ENCODE results near the gene EXOC6B. TPM values are rescaled to one million over a fixed set of nuclear protein-coding genes. Genes with fewer than 3 reads are reported as not detected.

Gene EXOC6B
- total RNA-seq, 6 experiments from 2014 or later = 7.8 to 15.1 (median 9.1) TPM

DNA sequence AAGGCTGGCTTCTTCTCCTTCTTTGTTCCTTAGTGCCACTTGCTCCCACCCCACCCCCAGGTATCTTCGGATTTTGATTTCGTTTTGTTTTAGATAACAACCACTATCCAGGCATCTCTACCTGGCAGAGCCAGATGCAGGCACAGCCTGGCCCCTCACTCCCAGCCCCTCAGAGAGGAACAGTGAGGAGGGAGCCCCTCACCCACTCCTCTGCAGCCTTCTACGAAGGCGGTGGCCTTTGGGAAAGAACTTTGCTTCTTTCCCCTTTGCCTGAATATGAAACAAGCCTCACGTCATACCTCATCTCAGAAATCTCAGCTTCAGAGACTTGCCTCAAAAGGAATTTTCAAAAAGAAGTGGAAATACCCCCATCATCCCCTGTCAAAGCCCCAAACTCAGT, 671.9 kb downstream of the EXOC6B start:
- no peaks in the 10 kb centered on the region for H3K9me3 ChIP-seq
- no peaks in the 10 kb centered on the region for H3K36me3 ChIP-seq
- H3K27ac ChIP-seq = no peak overlapping the region
- H3K4me1 ChIP-seq = peaks cover 0 to 13% (median 2%) of the 10 kb centered on the region in 4 donors
- DNase-seq = no peak
- ATAC-seq = no peak
- no peak overlapping the region for H3K4me3 ChIP-seq
- H3K27me3 ChIP-seq = peaks cover 0 to 7% of the 10 kb centered on the region in 2 donors
- WGBS (ENCODE audit: insufficient coverage, low coverage, low lambda C conversion rate, missing lambda C conversion rate) = 73% methylated on average over 4 of the region's 5 CpGs
- intact Hi-C loops (cut with DNase I) = loop anchor here in 1 of 2 donors (5.0 to 10.0 kb wide), 3 partner anchors 232 to 609 kb away; no protein-coding TSS in a partner anchor
- TF ChIP-seq POLR2A (IDR thresholded peaks at IDR 0.05) = no peak
- TF ChIP-seq, protein P1, sequence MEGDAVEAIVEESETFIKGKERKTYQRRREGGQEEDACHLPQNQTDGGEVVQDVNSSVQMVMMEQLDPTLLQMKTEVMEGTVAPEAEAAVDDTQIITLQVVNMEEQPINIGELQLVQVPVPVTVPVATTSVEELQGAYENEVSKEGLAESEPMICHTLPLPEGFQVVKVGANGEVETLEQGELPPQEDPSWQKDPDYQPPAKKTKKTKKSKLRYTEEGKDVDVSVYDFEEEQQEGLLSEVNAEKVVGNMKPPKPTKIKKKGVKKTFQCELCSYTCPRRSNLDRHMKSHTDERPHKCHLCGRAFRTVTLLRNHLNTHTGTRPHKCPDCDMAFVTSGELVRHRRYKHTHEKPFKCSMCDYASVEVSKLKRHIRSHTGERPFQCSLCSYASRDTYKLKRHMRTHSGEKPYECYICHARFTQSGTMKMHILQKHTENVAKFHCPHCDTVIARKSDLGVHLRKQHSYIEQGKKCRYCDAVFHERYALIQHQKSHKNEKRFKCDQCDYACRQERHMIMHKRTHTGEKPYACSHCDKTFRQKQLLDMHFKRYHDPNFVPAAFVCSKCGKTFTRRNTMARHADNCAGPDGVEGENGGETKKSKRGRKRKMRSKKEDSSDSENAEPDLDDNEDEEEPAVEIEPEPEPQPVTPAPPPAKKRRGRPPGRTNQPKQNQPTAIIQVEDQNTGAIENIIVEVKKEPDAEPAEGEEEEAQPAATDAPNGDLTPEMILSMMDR (IDR thresholded peaks at IDR 0.05) = no peak

GRCh38 chr2:72153026-72153791, 672.6 kb downstream of the EXOC6B start:
- 51% methylated on average over 6 of the region's 18 CpGs for WGBS (ENCODE audit: insufficient coverage, low coverage, low lambda C conversion rate, missing lambda C conversion rate)
- H3K27ac ChIP-seq = no peak overlapping the region
- no peaks in the 10 kb centered on the region for H3K9me3 ChIP-seq
- peaks cover 0 to 7% of the 10 kb centered on the region in 2 donors for H3K27me3 ChIP-seq
- no peaks in the 10 kb centered on the region for H3K36me3 ChIP-seq
- no peak overlapping the region for H3K4me3 ChIP-seq
- ATAC-seq (no peak), DNase-seq (no peak)
- no peak for TF ChIP-seq POLR2A (IDR thresholded peaks at IDR 0.05)
- TF ChIP-seq, protein P1 (IDR thresholded peaks at IDR 0.05) = no peak
- peaks cover 0 to 14% (median 2%) of the 10 kb centered on the region in 4 donors for H3K4me1 ChIP-seq
- intact Hi-C loops (cut with DNase I) = loop anchor here in 1 of 2 donors (5.0 to 10.0 kb wide), 3 partner anchors 231 to 608 kb away; no protein-coding TSS in a partner anchor

DNA sequence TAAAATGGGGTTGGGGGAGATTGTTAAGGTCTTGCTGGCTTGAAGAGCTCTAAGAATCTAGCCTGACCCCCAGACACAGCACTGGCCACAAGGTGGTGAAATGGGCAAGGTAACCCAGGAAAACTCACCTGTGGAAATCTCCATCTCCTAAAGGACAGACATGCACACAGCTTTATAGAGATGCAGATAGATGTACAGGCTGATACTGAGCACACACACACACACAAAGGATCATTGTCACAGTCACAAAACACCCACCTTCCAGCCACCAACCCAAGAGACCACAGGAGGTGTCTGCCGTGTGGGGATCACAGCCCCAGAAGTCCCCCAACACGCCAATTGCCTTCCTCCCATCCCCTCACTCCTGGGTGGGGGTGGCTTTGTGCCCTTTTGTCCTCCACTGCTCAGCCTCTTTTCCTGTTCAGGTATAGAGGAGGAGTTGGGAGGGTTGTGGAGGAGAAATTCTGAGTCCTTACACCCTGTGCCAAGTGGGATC, 674.9 kb downstream of the EXOC6B start:
- 50% methylated on average over 2 of the region's 2 CpGs for WGBS (ENCODE audit: insufficient coverage, low coverage, low lambda C conversion rate, missing lambda C conversion rate)
- peaks cover 0 to 28% (median 2%) of the 10 kb centered on the region in 4 donors for H3K4me1 ChIP-seq
- H3K27ac ChIP-seq = no peak overlapping the region
- no peak overlapping the region for H3K4me3 ChIP-seq
- H3K9me3 ChIP-seq = no peaks in the 10 kb centered on the region
- H3K27me3 ChIP-seq = peaks cover 0 to 23% of the 10 kb centered on the region in 2 donors
- no peak for DNase-seq
- TF ChIP-seq POLR2A (IDR thresholded peaks at IDR 0.05) = no peak
- TF ChIP-seq, protein P1 (IDR thresholded peaks at IDR 0.05) = no peak
- no peaks in the 10 kb centered on the region for H3K36me3 ChIP-seq
- ATAC-seq = no peak
- intact Hi-C loops (cut with DNase I) = loop anchor here in 1 of 2 donors (5.0 to 10.0 kb wide), 3 partner anchors 229 to 606 kb away; no protein-coding TSS in a partner anchor

DNA sequence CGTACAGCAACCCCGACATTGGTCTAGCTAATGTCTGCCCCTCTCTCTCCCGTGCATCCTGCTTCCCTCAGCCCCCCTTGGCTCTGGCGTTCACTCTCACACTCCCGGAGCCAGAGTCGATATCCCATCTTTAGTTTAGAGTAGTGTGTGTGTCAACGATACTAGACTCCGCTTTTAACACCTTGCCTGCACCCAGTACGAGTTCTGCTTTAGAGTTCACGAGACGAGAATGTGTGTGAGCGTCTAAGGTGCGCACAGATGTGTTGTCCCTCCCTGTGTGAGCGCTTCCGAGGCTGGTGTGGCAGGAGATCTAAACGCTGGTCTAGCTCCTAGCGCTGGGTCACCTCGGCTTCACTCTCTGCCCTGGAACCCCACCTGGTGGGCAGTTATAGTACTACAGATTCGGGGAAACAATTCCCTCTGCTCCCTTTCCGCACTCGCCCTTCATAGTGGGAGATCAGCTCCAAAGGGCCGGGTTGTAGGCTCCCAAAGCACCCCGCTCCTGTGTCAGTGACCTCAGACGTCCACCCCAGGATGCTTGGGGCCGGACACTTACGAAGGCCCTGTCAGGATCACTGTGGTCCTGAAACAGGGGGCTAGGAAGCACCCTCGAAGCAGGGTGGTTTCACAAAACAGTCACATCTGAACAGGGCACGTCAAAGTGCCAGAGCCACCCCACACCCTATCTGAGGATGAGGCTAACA, 675.5 kb downstream of the EXOC6B start:
- ATAC-seq (peak; percentile 91 to 93 (median 92)), DNase-seq (peak; percentile 69 to 81 (median 69))
- no peak for TF ChIP-seq POLR2A (IDR thresholded peaks at IDR 0.05)
- TF ChIP-seq, protein P1 (IDR thresholded peaks at IDR 0.05) = peak; percentile 74 to 91 (median 78)
- H3K27me3 ChIP-seq = peaks cover 0 to 29% of the 10 kb centered on the region in 2 donors
- peaks cover 0 to 31% (median 3%) of the 10 kb centered on the region in 4 donors for H3K4me1 ChIP-seq
- no peaks in the 10 kb centered on the region for H3K9me3 ChIP-seq
- intact Hi-C loops (cut with DNase I) = loop anchor here in 1 of 2 donors (5.0 to 10.0 kb wide), 3 partner anchors 228 to 606 kb away; no protein-coding TSS in a partner anchor
- H3K27ac ChIP-seq = no peak overlapping the region
- 5% methylated on average over 19 of the region's 28 CpGs for WGBS (ENCODE audit: insufficient coverage, low coverage, low lambda C conversion rate, missing lambda C conversion rate)
- H3K36me3 ChIP-seq = no peaks in the 10 kb centered on the region
- peak overlapping the region in 2 of 3 donors; percentile 13 to 20 for H3K4me3 ChIP-seq
